Stimulated activated naive CD8-positive, alpha-beta T cell treated with anti-CD3 and anti-CD28 coated beads, Interleukin-15, amount 100 ng/mL, for 72 hours (primary cell): ENCODE results near the gene POTEH.
"Not testable (repeated sequence)": the region's sequence is repeated elsewhere in the genome, so short reads cannot be mapped to it uniquely, and the experiment has no call there.

Source experiments
- ATAC-seq: fragments of 150-1000 bp; cut with Tn5 transposase; 2 replicates; pipeline ENCODE4 v1.10.0; 2021; ENCODE audit warnings: mild to moderate bottlenecking, moderate library complexity
- DNase-seq, 2 donors: peaks; one replicate each; pipeline ENCODE4 v3.0.0; 2021 to 2022
- H3K27ac Mint-ChIP-seq, 2 donors: one replicate each; pipeline ENCODE4 v1.8.0; 2022; ENCODE audit warnings: mild to moderate bottlenecking in 2 of 2, mixed read lengths in 2 of 2, moderate library complexity in 2 of 2
- H3K27me3 Mint-ChIP-seq: one replicate; pipeline ENCODE4 v1.8.0; 2022; ENCODE audit warnings: mixed read lengths
- H3K4me1 Mint-ChIP-seq: one replicate; pipeline ENCODE4 v1.8.0; 2022; ENCODE audit warnings: mild to moderate bottlenecking, mixed read lengths
- H3K4me3 Mint-ChIP-seq, 2 donors: one replicate each; pipeline ENCODE4 v1.8.0; 2022; ENCODE audit warnings: mild to moderate bottlenecking in 2 of 2, mixed read lengths in 2 of 2, moderate library complexity in 1 of 2
- H3K9me3 Mint-ChIP-seq, 2 donors: one replicate each; pipeline ENCODE4 v1.8.0; 2022; ENCODE audit warnings: mixed read lengths in 2 of 2

The POTEH gene

DNA sequence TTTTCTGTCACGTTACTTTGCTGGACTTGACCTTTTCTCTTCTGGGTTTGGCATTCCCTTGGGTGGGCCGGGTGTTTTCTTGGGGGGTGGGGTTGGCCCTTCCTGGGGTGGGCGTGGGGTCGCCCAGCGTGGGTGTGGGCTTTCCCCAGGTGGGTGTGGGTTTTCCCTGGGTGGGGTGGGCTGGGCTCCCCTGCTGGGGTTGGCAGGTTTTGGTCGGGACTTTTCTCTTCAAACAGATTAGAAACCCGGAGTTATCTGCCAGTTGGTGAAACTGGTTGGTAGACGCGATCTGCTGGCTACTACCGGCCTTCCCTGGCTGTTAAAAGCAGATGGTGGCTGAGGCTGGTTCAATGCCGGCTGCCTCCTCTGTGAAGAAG is at the start of gene POTEH:
Gene POTEH (plus strand): TSS at position 278 of the 377 bp plus-strand sequence. CDS start 52 bp downstream, at position 330.
- H3K27me3 Mint-ChIP-seq, H3K4me1 Mint-ChIP-seq, H3K9me3 Mint-ChIP-seq, H3K4me3 Mint-ChIP-seq, DNase-seq, H3K27ac Mint-ChIP-seq: not testable (repeated sequence)
- ATAC-seq = peak; percentile 35

- H3K9me3 Mint-ChIP-seq, DNase-seq, H3K4me3 Mint-ChIP-seq, H3K27ac Mint-ChIP-seq, H3K27me3 Mint-ChIP-seq, H3K4me1 Mint-ChIP-seq: not testable (repeated sequence)
- ATAC-seq = peak; percentile 26
These were observed 47.5 kb upstream of the POTEH start for GRCh38 chr22:15642288-15642861.

GRCh38 chr22:15651954-15652353 is 37.9 kb upstream of the POTEH start:
- ATAC-seq, H3K4me1 Mint-ChIP-seq, H3K9me3 Mint-ChIP-seq, H3K27me3 Mint-ChIP-seq, DNase-seq, H3K4me3 Mint-ChIP-seq, H3K27ac Mint-ChIP-seq: not testable (repeated sequence)

DNA sequence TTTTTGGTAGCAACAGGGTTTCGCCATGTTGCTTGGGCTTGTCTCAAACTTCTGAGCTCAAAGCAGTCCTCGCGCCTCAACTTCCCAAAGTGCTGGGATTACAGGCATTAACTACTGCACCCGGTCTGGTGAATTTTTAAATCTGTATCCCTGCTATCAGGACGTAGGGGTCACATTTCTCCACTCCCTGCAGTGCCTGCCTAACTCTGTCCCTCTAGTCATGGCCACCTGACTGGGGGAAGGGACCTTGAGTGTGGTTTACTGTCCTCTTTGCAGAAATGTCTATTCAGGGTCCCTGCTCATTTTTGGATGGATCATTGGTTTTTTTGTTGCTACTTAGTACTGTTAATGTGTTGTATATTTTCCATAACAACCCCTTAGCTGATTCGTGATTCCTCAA is 37.1 kb upstream of the POTEH start:
- not testable (repeated sequence) for H3K9me3 Mint-ChIP-seq, ATAC-seq, H3K27me3 Mint-ChIP-seq, H3K4me3 Mint-ChIP-seq, H3K4me1 Mint-ChIP-seq, DNase-seq, H3K27ac Mint-ChIP-seq

DNA sequence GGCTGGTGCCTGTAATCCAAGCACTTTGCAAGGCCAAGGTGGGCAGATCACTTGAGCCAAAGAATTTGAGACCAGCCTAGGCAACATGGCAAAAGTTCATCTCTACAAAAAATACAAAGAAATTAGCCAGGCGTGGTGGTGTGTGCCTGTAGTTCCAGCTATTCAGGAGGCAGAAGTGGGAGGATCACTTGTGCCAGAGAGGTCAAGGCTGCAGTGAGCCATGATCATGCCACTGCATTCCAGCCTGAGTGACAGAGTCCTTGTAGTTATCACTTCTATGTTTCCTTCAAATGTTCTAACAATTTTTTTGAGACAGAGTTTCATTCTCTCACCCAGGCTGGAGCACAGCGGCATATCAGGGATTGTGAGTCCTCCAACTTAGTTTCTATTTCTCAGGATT is 36.6 kb upstream of the POTEH start:
- DNase-seq, ATAC-seq, H3K27ac Mint-ChIP-seq, H3K4me1 Mint-ChIP-seq, H3K27me3 Mint-ChIP-seq, H3K9me3 Mint-ChIP-seq, H3K4me3 Mint-ChIP-seq: not testable (repeated sequence)

- not testable (repeated sequence) for H3K9me3 Mint-ChIP-seq, ATAC-seq, H3K27ac Mint-ChIP-seq, DNase-seq, H3K4me3 Mint-ChIP-seq, H3K27me3 Mint-ChIP-seq, H3K4me1 Mint-ChIP-seq
These were observed 28.7 kb upstream of the POTEH start for GRCh38 chr22:15661102-15661501.

DNA sequence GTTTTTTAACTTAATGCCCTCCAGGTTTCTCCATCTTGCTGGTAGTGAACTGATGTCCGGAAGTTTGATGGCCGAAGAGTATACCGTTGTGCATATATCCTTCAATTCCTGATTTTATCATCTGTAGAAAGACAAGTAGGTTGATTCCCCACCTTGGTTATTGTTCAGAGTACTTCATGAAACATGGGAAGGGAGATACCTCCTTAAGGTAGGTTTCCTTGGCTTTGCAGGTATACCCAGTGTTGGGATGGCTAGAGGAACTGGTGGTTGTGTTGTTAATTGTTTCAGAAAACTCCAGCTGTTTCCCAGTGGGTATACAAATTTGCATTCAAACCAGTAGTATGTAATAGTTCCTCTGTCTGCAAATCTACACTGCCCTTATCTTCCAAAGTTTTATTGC is 25.1 kb upstream of the POTEH start:
- not testable (repeated sequence) for ATAC-seq, DNase-seq, H3K27me3 Mint-ChIP-seq, H3K4me1 Mint-ChIP-seq, H3K4me3 Mint-ChIP-seq, H3K27ac Mint-ChIP-seq, H3K9me3 Mint-ChIP-seq

- not testable (repeated sequence) for H3K4me1 Mint-ChIP-seq, H3K27me3 Mint-ChIP-seq, H3K27ac Mint-ChIP-seq, DNase-seq, H3K9me3 Mint-ChIP-seq, H3K4me3 Mint-ChIP-seq, ATAC-seq
These were observed 24.3 kb upstream of the POTEH start for GRCh38 chr22:15665478-15665877.

DNA sequence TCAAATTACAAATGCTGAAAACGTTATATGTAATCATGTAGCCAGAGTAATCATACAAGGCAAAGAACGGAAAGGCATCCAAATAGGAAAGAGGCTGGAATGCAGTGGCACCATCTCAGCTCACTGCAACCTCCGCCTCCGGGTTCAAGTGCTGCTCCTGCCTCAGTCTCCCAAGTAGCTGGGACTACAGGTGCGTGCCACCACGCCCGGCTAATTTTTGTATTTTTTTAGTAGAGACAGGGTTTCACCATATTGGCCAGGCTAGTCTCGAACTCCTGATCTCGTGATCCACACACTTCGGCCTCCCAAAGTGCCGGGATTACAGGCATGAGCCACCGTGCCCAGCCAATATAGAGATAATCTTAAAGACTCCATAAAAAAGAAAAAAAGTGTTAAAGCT is 20.4 kb upstream of the POTEH start:
- DNase-seq, H3K4me3 Mint-ChIP-seq, H3K9me3 Mint-ChIP-seq, H3K27me3 Mint-ChIP-seq, H3K4me1 Mint-ChIP-seq, ATAC-seq, H3K27ac Mint-ChIP-seq: not testable (repeated sequence)

DNA sequence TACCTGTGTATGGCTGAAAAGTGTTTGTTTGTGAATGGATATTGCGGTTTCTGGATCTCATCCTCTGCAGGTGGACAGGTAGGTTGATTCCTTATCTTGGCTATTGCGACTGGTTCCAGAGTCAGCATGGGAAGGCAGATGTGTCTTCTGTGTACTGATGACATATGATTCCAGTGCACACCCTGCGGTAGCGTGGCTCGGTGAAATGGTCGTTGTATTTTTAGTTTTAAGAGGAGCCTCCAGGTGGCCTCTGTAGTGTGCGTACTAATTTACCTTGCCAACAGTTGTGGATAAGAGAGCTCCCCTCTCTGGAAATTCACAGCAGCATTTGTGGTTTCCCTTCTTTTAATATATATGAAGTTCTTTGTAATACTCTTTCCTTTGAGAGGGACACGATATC is 10.1 kb upstream of the POTEH start:
- DNase-seq, H3K4me3 Mint-ChIP-seq, H3K9me3 Mint-ChIP-seq, H3K27ac Mint-ChIP-seq, H3K4me1 Mint-ChIP-seq, H3K27me3 Mint-ChIP-seq, ATAC-seq: not testable (repeated sequence)

GRCh38 chr22:15684115-15684514 is 5.7 kb upstream of the POTEH start:
- H3K4me3 Mint-ChIP-seq, DNase-seq, H3K27ac Mint-ChIP-seq, H3K9me3 Mint-ChIP-seq, H3K4me1 Mint-ChIP-seq, H3K27me3 Mint-ChIP-seq, ATAC-seq: not testable (repeated sequence)

DNA sequence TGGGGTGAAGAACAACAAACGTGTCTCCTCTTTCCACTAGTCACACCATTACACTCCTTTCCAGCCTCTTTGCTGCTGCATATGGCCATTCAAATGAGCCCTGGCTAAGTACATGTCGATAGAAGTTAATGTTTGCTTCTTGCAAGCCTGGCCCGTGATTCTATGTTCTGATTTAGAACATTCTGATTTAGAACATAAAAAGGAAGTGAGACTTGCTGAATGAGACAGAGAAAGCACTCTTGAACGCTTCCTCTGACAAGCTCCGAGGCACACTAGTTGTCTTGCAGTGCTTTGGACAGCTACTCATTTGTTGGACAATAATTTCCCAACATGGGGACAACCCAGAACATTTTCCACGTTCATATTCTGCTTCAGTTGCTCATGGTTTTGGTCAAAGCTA is 5.1 kb upstream of the POTEH start:
- not testable (repeated sequence) for H3K9me3 Mint-ChIP-seq, H3K4me1 Mint-ChIP-seq, H3K27me3 Mint-ChIP-seq, ATAC-seq, DNase-seq, H3K4me3 Mint-ChIP-seq, H3K27ac Mint-ChIP-seq

DNA sequence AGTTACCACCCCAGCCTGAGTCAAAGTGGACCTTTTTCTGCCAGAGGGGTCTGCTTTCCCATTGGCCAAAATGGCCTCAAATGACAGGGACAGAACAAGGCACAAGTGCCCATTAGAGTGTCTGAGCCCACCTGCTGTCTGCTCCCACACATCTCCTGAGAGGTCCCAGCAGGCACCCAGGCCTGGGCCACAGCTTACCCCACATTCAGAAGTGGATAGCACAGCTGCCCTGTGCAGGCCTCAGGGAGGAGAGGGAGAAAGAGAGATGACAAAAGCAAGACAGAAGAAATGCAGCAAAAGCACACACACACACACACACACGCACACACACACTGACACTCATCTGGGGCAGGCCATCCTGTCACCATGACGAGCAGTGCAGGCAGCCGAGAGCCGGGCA is 4.2 kb upstream of the POTEH start:
- not testable (repeated sequence) for H3K27ac Mint-ChIP-seq, H3K4me1 Mint-ChIP-seq, H3K27me3 Mint-ChIP-seq, DNase-seq, H3K9me3 Mint-ChIP-seq, ATAC-seq, H3K4me3 Mint-ChIP-seq

GRCh38 chr22:15687086-15687485 is 2.7 kb upstream of the POTEH start:
- H3K27ac Mint-ChIP-seq, H3K4me1 Mint-ChIP-seq, DNase-seq, H3K4me3 Mint-ChIP-seq, H3K9me3 Mint-ChIP-seq, H3K27me3 Mint-ChIP-seq: not testable (repeated sequence)
- ATAC-seq = peak; percentile 13

DNA sequence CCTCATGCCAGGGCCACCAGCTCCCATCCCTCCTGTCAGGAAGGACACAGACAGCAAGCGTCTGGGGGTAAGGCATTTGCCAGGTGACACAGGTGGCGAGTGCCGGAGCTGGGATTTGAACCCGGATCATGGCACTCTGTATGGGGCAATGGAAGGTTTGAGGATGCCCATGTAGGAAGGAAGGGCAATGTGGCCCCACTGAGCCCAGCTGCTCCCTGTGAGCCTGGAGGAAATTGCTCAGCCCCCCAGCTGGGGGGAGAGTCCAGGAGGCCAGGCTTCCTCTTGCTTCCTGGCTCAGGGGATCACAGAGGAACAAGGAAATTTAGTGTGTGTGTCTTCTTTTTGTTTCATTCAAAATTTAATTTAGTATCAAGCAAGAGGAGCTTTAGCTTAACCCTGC is 2.1 kb upstream of the POTEH start:
- H3K27ac Mint-ChIP-seq, H3K4me3 Mint-ChIP-seq, H3K9me3 Mint-ChIP-seq, DNase-seq, ATAC-seq, H3K4me1 Mint-ChIP-seq, H3K27me3 Mint-ChIP-seq: not testable (repeated sequence)

GRCh38 chr22:15688090-15688489 is 1.7 kb upstream of the POTEH start:
- H3K9me3 Mint-ChIP-seq, H3K27ac Mint-ChIP-seq, ATAC-seq, H3K4me1 Mint-ChIP-seq, DNase-seq, H3K27me3 Mint-ChIP-seq, H3K4me3 Mint-ChIP-seq: not testable (repeated sequence)

DNA sequence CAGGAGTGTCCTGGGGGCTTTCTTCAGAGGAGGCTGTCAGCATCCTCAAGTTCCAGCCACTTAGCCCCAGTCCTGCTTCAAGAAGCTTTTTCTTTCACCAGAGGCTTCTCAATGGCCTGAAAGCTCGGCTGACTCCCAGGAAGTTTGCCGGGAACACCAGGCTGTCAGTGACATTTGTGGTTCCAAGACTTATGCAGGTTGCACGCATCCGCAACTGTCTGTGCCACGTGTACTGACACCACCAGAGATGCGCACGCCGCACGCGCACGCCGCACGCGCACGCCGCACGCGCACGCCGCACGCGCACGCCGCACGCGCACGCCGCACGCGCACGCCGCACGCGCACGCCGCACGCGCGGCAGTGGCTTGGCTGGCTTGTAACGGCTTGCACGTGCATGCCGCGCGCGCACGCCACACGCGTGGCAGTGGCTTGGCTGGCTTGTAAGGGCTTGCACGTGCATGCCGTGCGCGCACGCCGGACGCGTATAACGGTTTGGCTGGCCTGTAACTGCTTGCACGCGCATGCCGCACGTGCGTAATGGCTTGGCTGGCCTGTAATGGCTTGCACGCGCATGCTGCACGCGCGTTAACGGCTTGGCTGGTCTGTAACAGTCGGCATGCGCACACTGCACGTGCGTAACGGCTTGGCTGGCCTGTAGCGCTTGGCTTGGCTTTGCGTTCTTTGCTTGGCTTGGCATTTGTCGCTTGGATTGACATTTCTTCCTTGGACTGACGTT is 646 bp upstream of the POTEH start:
- H3K4me1 Mint-ChIP-seq, H3K27me3 Mint-ChIP-seq, H3K27ac Mint-ChIP-seq, H3K9me3 Mint-ChIP-seq, DNase-seq, H3K4me3 Mint-ChIP-seq: not testable (repeated sequence)
- ATAC-seq = peak; percentile 66
